GM23248 (cell line): ENCODE measurements around the gene SCLT1. TPM values are rescaled to one million over a fixed set of nuclear protein-coding genes. Genes with fewer than 3 reads are reported as not detected.

Experiments
- DNase-seq: peaks from one replicate; pipeline ENCODE4 v3.0.0-alpha.2; 2015
- H2AFZ ChIP-seq: fragments of 200-600 bp; sonication (generic); 2 replicates; pipeline ENCODE4 v1.6.1; 2016; ENCODE audit warnings: antibody characterized with exemption
- H3F3A ChIP-seq: fragments of 200-600 bp; sonication (generic); 2 replicates; pipeline ENCODE4 v1.6.1; 2016; ENCODE audit warnings: mild to moderate bottlenecking, antibody characterized with exemption, mixed run types; ENCODE audit not compliant: insufficient read depth
- H3K27ac ChIP-seq: fragments of 200-600 bp; sonication (generic); 2 replicates; pipeline ENCODE4 v1.5.1; 2016; ENCODE audit warnings: mild to moderate bottlenecking
- H3K27me3 ChIP-seq: fragments of 200-600 bp; sonication (generic); replicated peaks from 2 replicates; pipeline ENCODE4 v1.6.1; 2016; ENCODE audit warnings: mild to moderate bottlenecking; ENCODE audit not compliant: insufficient read depth
- H3K36me3 ChIP-seq: fragments of 200-600 bp; sonication (generic); 2 replicates; pipeline ENCODE4 v1.6.1; 2016; ENCODE audit warnings: low read depth, mild to moderate bottlenecking
- H3K4me1 ChIP-seq: fragments of 200-600 bp; sonication (generic); 2 replicates; pipeline ENCODE4 v1.6.1; 2016; ENCODE audit warnings: mild to moderate bottlenecking; ENCODE audit not compliant: insufficient read depth
- H3K4me2 ChIP-seq: fragments of 200-600 bp; sonication (generic); one replicate; pipeline ENCODE4 v1.6.1; 2016; ENCODE audit warnings: mild to moderate bottlenecking; ENCODE audit not compliant: unreplicated experiment
- H3K4me3 ChIP-seq: fragments of 200-600 bp; sonication (generic); 2 replicates; pipeline ENCODE4 v1.5.1; 2016; ENCODE audit warnings: mild to moderate bottlenecking
- H3K79me2 ChIP-seq: fragments of 200-600 bp; sonication (generic); 2 replicates; pipeline ENCODE4 v1.6.1; 2016; ENCODE audit warnings: mild to moderate bottlenecking; ENCODE audit not compliant: insufficient read depth
- H3K9ac ChIP-seq: fragments of 200-600 bp; sonication (generic); 2 replicates; pipeline ENCODE4 v1.6.1; 2016; ENCODE audit warnings: mild to moderate bottlenecking
- H3K9me2 ChIP-seq: fragments of 200-600 bp; sonication (generic); 2 replicates; pipeline ENCODE4 v1.6.1; 2016; ENCODE audit warnings: mixed run types, mild to moderate bottlenecking, moderate library complexity; ENCODE audit not compliant: insufficient read depth
- H3K9me3 ChIP-seq: fragments of 200-600 bp; sonication (generic); one replicate; pipeline ENCODE4 v1.6.1; 2017; ENCODE audit warnings: low read depth
- H4K20me1 ChIP-seq: fragments of 200-600 bp; sonication (generic); 2 replicates; pipeline ENCODE4 v1.6.0; 2016; ENCODE audit not compliant: insufficient read depth
- EZH2 ChIP-seq: fragments of 200-600 bp; sonication (generic); IDR thresholded peaks from 2 replicates; pipeline ENCODE4 v1.6.1; 2018; ENCODE audit warnings: antibody characterized with exemption, mild to moderate bottlenecking; ENCODE audit not compliant: insufficient read depth, poor library complexity, severe bottlenecking
- EZH2phosphoT487 ChIP-seq: fragments of 200-600 bp; sonication (generic); IDR thresholded peaks from 2 replicates; pipeline ENCODE4 v1.6.1; 2018; ENCODE audit warnings: antibody characterized with exemption, moderate library complexity, mild to moderate bottlenecking, low read depth; ENCODE audit not compliant: insufficient read depth
- WGBS, 2 experiments: methylation state at CpG; one replicate each; pipeline ENCODE4 v1.1.6; 2015 to 2017; ENCODE audit warnings: low lambda C conversion rate in 2 of 2, low coverage in 1 of 2; ENCODE audit errors: missing lambda C conversion rate in 2 of 2; 5-methylcytosine and 5-hydroxymethylcytosine counted together
- in situ Hi-C: fragments of 300-500 bp; cut with MboI; formaldehyde crosslinking; loops from 2 replicates; pipeline ENCODE4 v1.15.0; 2020
- polyA plus RNA-seq: library from polyadenylated mRNA; unstranded; fragments of >200 nt; fragmentation: Nextera tagmentation; extraction: Ambion mirVana; gene quantifications from 2 replicates; pipeline ENCODE4 v1.2.1, GENCODE V29; 2016
- total RNA-seq: library from RNA; depleted of rRNA; stranded (reverse); fragments of >200 nt; shearing (Covaris generic); gene quantifications from 2 replicates; pipeline ENCODE4 v1.2.3, GENCODE V29; 2014

Gene SCLT1
- total and polyA plus RNA-seq, 2 experiments from 2014 or later, result 7.3 to 9.0 TPM

DNA sequence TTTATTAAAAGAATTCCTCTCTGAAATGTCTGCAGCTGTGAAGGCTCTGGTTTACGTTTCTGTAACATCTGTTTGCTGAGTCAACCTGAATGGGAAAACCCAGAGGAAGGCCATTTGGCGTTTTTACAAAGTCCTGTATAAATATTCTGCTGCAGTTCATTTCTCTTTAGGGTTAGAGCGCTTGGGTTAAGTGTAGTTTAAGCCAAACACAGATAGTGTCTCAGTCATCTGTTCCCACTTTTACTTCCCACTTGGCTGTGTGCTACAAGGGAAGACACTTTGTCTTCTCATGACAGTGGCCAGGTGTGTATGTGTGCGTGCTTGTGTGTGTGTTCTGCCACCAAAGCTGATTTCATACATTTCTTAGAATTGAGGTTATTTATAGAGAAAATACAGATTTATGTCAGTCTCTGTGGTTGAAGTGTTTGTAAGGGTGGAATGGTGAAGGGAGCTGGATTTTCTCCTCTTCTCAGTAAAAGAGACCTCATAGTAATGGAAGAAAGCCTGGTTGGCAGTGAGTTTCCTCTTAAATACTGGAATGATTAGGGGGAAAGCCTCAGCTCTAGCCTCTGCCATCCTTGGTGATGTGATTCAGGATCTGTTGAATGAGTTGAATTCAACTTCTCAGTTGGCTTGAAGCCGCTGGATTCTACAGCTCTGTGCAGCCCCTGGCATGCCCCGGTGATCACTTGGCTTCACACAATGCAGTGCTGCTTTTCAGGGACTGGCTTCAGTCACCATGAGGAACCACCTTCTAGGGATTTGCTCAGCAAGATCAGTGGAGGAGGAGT, 233.3 kb downstream of the SCLT1 start:
- peaks cover 68% of the 10 kb centered on the region for H3K36me3 ChIP-seq
- H4K20me1 ChIP-seq, result no peaks in the 10 kb centered on the region; the same call in 1 of the 2 replicates
- in situ Hi-C loops, result loop anchor here (10.0 kb wide), 2 partner anchors 405 to 675 kb away; no protein-coding TSS in a partner anchor
- TF ChIP-seq EZH2phosphoT487 (no peak), EZH2 (no peak)
- no peaks in the 10 kb centered on the region for H3K9me2 ChIP-seq
- DNase-seq, result peak; percentile 78
- H3K79me2 ChIP-seq, result peaks cover 45% of the 10 kb centered on the region
- no peak overlapping the region for H2AFZ ChIP-seq
- H3K4me3 ChIP-seq, result no peak overlapping the region
- H3K27ac ChIP-seq, result peak overlapping the region; percentile 30
- 28 to 32% methylated on average over 6 of the region's 6 CpGs for WGBS, 2 experiments
- peaks cover 41% of the 10 kb centered on the region for H3F3A ChIP-seq
- H3K9ac ChIP-seq, result no peak overlapping the region
- peaks cover 25% of the 10 kb centered on the region for H3K4me1 ChIP-seq
- no peak overlapping the region for H3K4me2 ChIP-seq
- H3K9me3 ChIP-seq, result no peaks in the 10 kb centered on the region
- no peaks in the 10 kb centered on the region for H3K27me3 ChIP-seq

- Histone ChIP-seq H3K4me1 (peaks cover 28% of the 10 kb centered on the region), H3K36me3 (peaks cover 73% of the 10 kb centered on the region), H3K9me3 (no peaks in the 10 kb centered on the region), H3K27me3 (no peaks in the 10 kb centered on the region), H3K4me2 (no peak overlapping the region), H3K9me2 (no peaks in the 10 kb centered on the region), H3K79me2 (peaks cover 40% of the 10 kb centered on the region), H3F3A (peaks cover 51% of the 10 kb centered on the region), H3K4me3 (no peak overlapping the region), H3K9ac (no peak overlapping the region), H4K20me1 (no peaks in the 10 kb centered on the region; the same call in 1 of the 2 replicates), H3K27ac (peak overlapping the region; percentile 30; the same call in 1 of the 2 replicates), H2AFZ (no peak overlapping the region)
- in situ Hi-C loops, result no loop called here
- TF ChIP-seq EZH2 (no peak), EZH2phosphoT487 (no peak)
- 75 to 78% methylated on average over 18 of the region's 18 CpGs for WGBS, 2 experiments
- peak; percentile 67 for DNase-seq
Observed at GRCh38 chr4:128858879-128859671, 234.3 kb downstream of the SCLT1 start.

DNA sequence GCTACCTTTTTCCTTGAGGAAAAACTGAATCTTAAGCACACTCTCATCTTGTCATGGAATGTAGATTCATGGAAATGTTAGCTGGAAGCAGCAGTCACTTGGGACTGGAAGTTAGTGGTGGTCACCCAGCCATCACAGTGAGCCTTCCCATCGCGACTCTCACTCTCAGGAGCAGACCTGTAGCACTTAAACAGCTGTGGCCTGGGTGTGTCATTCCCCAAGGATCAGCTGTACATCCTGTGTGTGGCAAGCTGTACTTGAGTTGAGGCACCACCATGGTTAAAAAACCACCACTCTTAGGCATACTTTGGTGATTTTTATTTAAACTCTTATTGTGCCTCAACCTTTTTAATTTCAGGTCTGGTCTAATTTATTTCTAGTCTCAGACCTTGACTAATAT, 237.1 kb downstream of the SCLT1 start:
- no peak overlapping the region for H3K27ac ChIP-seq
- no peak overlapping the region for H3K9ac ChIP-seq
- no peak overlapping the region for H3K4me3 ChIP-seq
- H3K79me2 ChIP-seq, result peaks cover 25% of the 10 kb centered on the region; the same call in 1 of the 2 replicates
- WGBS, 2 experiments, result 100% methylated on average over 2 of the region's 2 CpGs
- 0 out of 2 replicates have a peak, but pooled peaks cover 3% of the 10 kb centered on the region for H4K20me1 ChIP-seq
- no peak overlapping the region for H2AFZ ChIP-seq
- peaks cover 32% of the 10 kb centered on the region for H3K4me1 ChIP-seq
- H3K4me2 ChIP-seq, result no peak overlapping the region
- TF ChIP-seq EZH2phosphoT487 (no peak), EZH2 (no peak)
- H3K9me2 ChIP-seq, result no peaks in the 10 kb centered on the region
- H3F3A ChIP-seq, result peaks cover 55% of the 10 kb centered on the region
- in situ Hi-C loops, result no loop called here
- H3K36me3 ChIP-seq, result peaks cover 78% of the 10 kb centered on the region
- H3K9me3 ChIP-seq, result no peaks in the 10 kb centered on the region
- no peak for DNase-seq
- no peaks in the 10 kb centered on the region for H3K27me3 ChIP-seq

GRCh38 chr4:128855621-128856020, 237.7 kb downstream of the SCLT1 start:
- H3K27me3 ChIP-seq, result no peaks in the 10 kb centered on the region
- 92 to 97% methylated on average over 7 of the region's 7 CpGs for WGBS, 2 experiments
- no peak overlapping the region for H3K9ac ChIP-seq
- 0 out of 2 replicates have a peak, but pooled peaks cover 6% of the 10 kb centered on the region for H4K20me1 ChIP-seq
- TF ChIP-seq EZH2phosphoT487, result no peak
- TF ChIP-seq EZH2, result no peak
- H3K9me3 ChIP-seq, result no peaks in the 10 kb centered on the region
- H3K36me3 ChIP-seq, result peaks cover 78% of the 10 kb centered on the region
- H3K4me2 ChIP-seq, result no peak overlapping the region
- peaks cover 50% of the 10 kb centered on the region for H3F3A ChIP-seq
- peaks cover 28% of the 10 kb centered on the region; the same call in 1 of the 2 replicates for H3K79me2 ChIP-seq
- no peaks in the 10 kb centered on the region for H3K9me2 ChIP-seq
- in situ Hi-C loops, result no loop called here
- H3K27ac ChIP-seq, result no peak overlapping the region
- H3K4me1 ChIP-seq, result peaks cover 31% of the 10 kb centered on the region
- no peak for DNase-seq
- H2AFZ ChIP-seq, result no peak overlapping the region
- no peak overlapping the region for H3K4me3 ChIP-seq
